Measurements from ENCODE around the gene NBEA. TPM values are rescaled to one million over a fixed set of nuclear protein-coding genes. Genes with fewer than 3 reads are reported as not detected.
"Not testable (repeated sequence)": the region's sequence is repeated elsewhere in the genome, so short reads cannot be mapped to it uniquely, and the experiment has no call there.

Gene NBEA
- total RNA-seq, 1 experiment from 2014 or later = 1.6 TPM

DNA sequence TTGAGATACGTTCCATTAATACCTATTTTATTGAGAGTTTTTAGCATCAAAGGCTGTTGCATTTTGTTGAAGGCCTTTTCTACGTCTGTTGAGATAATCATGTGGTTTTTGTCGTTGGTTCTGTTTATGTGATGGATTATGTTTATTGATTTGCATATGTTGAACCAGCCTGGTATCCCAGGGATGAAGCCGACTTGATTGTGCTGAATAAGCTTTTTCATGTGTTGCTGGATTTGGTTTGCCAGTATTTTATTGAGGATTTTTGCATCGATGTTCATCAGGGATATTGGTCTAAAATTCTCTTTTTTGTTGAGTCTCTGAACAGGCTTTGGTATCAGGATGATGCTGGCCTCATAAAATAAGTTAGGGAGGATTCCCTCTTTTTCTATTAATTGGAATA is 43.1 kb downstream of the NBEA start:
- not testable (repeated sequence) for H3K36me3 ChIP-seq, H3K27ac ChIP-seq

DNA sequence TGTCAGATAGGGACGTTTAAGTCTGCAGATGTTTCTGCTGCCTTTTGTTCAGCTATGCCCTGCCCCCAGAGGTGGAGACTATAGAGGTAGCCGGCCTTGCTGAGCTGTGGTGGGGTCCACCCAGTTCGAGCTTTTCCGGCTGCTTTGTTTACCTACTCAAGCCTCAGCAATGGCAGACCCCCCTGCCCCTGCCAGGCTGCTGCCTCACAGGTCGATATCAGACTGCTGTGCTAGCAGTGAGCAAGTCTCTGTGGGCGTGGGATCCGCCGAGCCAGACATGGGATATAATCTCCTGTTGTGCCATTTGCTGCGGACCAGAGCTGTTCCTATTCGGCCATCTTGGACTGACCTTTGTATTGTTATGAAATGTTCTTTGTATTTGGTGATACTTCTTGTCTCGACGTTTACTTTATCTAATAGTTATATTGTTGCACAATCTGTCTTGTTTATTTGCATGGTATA is 46.3 kb downstream of the NBEA start:
- H3K9me3 ChIP-seq (replicated peaks) = no peaks in the 10 kb centered on the region
- H3K27ac ChIP-seq = no peak overlapping the region
- H3K36me3 ChIP-seq = no peaks in the 10 kb centered on the region
- no peaks in the 10 kb centered on the region for H3K27me3 ChIP-seq (replicated peaks)
- DNase-seq (ENCODE audit: low read depth in 1 of 2, low spot score in 2 of 2) = no peak
- H3K4me3 ChIP-seq = no peak overlapping the region
- no peaks in the 10 kb centered on the region for H3K4me1 ChIP-seq (replicated peaks)

More for the DNA sequence above, 43.1 kb downstream of the NBEA start:
- not testable (repeated sequence) for H3K27me3 ChIP-seq (replicated peaks); H3K4me3 ChIP-seq; H3K4me1 ChIP-seq (replicated peaks); H3K9me3 ChIP-seq (replicated peaks); DNase-seq (ENCODE audit: low read depth in 1 of 2, low spot score in 2 of 2)

DNA sequence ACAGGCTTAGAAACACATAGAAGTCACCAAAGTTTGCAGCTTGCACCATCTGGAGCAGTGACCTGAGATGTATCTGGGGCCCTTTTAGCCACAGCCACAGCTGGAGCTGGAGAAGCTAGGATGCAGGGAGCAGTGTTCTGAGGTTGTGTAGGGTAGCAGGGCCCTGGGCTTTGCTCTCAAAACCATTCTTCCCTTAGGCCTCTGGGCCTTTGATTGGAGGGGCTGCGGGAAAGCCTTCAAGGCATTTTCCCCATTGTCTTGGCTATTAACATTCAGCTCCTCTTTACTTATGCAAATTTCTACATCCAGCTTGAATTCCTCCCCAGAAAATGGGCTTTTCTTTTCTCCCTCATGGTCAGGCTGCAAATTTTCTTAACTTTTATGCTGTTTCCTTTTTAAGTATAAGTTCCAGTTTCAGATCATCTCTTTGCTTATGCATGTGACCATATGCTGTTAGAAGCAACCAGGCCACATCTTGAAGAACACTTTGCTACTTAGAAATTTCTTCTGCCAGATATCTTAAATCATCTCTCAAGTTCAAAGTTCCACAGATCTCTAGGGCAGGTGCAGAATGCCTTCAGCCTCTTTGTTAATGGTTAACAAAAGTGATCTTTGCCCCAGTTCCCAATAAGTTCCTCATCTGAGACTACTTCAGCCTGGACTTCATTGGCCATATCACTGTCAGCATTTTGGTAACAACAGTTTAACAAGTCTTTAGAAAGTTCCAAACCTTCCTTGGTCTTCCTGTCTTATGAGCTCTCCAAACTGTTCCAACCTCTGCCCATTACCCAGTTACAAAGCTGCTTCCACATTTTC is 48.5 kb downstream of the NBEA start:
- Histone ChIP-seq H3K27me3 (replicated peaks) (no peaks in the 10 kb centered on the region), H3K36me3 (no peaks in the 10 kb centered on the region), H3K9me3 (replicated peaks) (no peaks in the 10 kb centered on the region), H3K4me1 (replicated peaks) (no peaks in the 10 kb centered on the region), H3K27ac (no peak overlapping the region), H3K4me3 (no peak overlapping the region)
- DNase-seq (ENCODE audit: low read depth in 1 of 2, low spot score in 2 of 2) = no peak

DNA sequence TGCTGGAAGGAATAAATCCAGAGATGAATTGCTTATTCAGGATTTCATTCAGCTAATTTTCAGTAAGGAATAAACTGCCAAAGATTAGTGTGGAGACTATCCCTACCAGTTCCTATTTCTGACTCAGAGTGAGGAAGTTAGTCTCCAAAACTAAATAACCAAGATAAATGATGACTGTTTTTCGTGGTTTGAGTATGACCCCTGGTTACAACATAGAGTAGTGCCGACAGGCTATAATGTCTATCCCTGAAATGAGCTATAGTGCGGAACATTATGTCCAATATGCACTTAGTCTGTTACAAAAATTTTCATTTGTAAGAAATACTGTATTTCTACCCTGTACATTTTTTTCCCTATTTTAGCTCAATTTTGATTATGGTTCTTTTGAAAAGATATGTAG is 51.4 kb downstream of the NBEA start:
- Histone ChIP-seq H3K27ac (no peak overlapping the region), H3K27me3 (replicated peaks) (no peaks in the 10 kb centered on the region)
- no peak for DNase-seq (ENCODE audit: low read depth in 1 of 2, low spot score in 2 of 2)

DNA sequence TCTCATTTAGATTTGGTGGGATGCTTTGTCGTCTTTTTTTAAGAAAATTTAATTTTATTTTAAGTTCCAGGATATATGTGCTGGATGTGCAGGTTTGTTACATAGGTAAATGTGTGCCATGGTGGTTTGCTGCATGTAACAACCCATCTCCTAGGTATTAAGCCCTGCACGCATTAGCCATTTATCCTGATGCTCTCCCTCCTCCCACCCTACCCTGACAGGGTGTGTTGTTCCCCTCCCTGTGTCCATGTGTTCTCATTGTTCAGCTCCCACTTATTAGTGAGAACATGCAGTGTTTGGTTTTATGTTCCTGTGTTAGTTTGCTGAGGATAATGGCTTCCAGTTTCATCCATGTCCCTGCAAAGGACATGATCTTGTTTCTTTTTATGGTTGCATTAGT is 61.7 kb downstream of the NBEA start:
- H3K4me3 ChIP-seq; H3K27me3 ChIP-seq (replicated peaks); H3K4me1 ChIP-seq (replicated peaks); H3K9me3 ChIP-seq (replicated peaks); DNase-seq (ENCODE audit: low read depth in 1 of 2, low spot score in 2 of 2); H3K36me3 ChIP-seq; H3K27ac ChIP-seq: not testable (repeated sequence)

More for the DNA sequence above, 51.4 kb downstream of the NBEA start:
- Histone ChIP-seq H3K4me1 (replicated peaks) (no peaks in the 10 kb centered on the region), H3K4me3 (no peak overlapping the region), H3K36me3 (no peaks in the 10 kb centered on the region), H3K9me3 (replicated peaks) (no peaks in the 10 kb centered on the region)

DNA sequence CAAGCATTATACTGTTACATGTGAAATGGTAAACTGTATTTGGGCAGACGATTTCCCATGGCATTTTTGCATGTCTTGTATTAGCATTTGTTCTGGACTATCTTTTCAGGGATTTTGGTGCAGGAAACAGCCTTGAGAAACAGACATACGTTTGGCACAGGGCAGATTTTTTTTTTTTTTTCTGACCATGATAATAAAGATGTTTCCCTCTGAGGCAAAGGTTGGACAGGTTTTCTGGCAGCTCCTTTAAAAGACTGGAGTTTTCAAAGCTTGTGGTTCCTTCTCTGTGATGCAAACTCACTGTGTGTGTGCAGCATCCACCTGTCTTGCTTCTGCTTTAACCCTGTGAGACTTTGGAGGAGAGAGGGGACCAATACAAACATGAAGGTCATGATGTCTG is 63.0 kb downstream of the NBEA start:
- H3K9me3 ChIP-seq (replicated peaks) = no peaks in the 10 kb centered on the region
- H3K27me3 ChIP-seq (replicated peaks) = no peaks in the 10 kb centered on the region
- DNase-seq (ENCODE audit: low read depth in 1 of 2, low spot score in 2 of 2) = no peak
- no peaks in the 10 kb centered on the region for H3K36me3 ChIP-seq
- no peak overlapping the region for H3K27ac ChIP-seq
- H3K4me3 ChIP-seq = no peak overlapping the region
- no peaks in the 10 kb centered on the region for H3K4me1 ChIP-seq (replicated peaks)

DNA sequence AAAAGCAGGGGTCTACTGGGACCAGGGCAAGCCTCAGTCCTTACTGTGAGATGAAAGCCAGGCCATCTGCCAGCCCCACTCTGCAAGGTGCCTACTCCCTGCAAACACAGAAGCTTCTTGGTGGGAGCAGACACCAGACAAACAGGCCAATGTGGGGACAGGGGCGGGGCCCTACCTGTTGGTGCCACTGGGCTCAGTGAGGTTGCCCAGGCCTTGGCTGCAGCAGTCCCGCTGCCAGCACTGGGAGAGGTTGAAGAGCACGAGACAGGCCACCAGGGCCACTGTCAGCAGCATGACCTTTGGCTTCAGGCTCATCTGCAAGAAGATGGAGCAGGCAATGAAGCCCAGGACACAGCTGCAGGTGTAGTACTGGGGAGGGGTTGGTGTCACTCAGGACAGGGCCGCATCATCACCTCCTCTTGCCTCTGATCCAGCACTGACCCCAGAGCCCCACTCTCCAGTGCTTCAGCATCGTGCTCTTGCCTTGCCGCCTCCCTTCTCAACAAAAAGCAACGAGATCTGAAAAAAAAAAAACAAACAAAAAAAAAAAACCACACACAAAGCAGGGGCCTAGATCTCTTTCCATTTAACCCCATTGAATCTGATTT is 72.6 kb downstream of the NBEA start:
- H3K27ac ChIP-seq = no peak overlapping the region
- no peaks in the 10 kb centered on the region for H3K4me1 ChIP-seq (replicated peaks)
- no peak for DNase-seq (ENCODE audit: low read depth in 1 of 2, low spot score in 2 of 2)
- H3K4me3 ChIP-seq = no peak overlapping the region
- H3K9me3 ChIP-seq (replicated peaks) = no peaks in the 10 kb centered on the region
- no peaks in the 10 kb centered on the region for H3K36me3 ChIP-seq
- H3K27me3 ChIP-seq (replicated peaks) = no peaks in the 10 kb centered on the region

DNA sequence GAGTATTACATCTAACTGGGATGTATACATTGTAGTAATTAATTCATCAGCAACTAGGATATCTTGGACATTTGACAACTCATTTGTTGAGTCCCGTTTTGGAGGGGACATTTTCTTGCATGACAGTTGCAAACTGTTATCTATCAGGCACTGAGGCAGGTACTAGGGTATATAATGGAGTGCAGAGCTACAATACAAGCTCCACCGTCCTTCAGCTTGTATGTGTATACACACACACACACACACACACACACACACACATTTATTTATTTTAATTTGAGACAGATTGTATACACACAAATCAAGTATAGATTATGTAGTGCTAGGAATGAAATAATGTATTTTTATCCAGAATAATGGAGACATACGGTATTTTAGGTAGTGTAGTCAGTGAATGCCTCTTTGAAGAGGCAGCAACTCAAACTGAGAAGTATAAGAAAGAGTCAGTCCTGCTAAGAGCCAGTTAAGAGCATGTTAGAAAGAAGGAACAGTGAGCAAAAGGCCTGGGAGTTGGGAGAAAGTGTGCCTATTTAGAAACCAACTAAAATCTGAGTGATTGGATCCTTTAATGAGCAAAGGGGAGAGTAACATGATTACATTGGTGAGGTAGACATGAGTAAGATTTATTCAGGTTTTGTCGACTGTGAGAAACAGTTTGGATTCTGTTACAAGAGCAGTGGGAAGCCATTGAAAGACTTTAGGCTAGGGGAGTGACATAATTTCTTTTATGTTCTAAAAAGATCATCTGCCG is 74.5 kb downstream of the NBEA start:
- DNase-seq (ENCODE audit: low read depth in 1 of 2, low spot score in 2 of 2) = no peak
- no peaks in the 10 kb centered on the region for H3K27me3 ChIP-seq (replicated peaks)

DNA sequence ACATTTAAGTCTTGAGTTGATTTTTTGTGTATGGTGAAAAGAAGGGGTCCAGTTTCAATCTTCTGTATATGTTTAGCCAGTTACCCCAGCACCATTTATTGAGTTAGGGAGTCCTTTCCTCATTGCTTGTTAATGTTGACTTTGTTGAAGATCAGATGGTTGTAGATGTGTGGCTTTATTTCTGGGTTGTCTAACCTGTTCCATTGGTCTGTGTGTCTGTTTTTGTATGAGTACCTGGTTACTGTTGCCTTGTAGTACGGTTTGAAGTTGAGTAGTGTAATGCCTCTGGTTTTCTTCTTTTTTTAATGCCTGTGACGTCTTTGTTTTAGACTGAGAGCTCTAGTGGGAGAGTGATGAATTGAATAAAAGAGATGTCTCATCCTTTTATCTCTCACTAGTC is 83.2 kb downstream of the NBEA start:
- H3K4me3 ChIP-seq = no peak overlapping the region
- no peaks in the 10 kb centered on the region for H3K27me3 ChIP-seq (replicated peaks)
- no peak for DNase-seq (ENCODE audit: low read depth in 1 of 2, low spot score in 2 of 2)
- no peaks in the 10 kb centered on the region for H3K4me1 ChIP-seq (replicated peaks)
- no peaks in the 10 kb centered on the region for H3K9me3 ChIP-seq (replicated peaks)
- H3K27ac ChIP-seq = no peak overlapping the region
- H3K36me3 ChIP-seq = no peaks in the 10 kb centered on the region

More for the DNA sequence above, 74.5 kb downstream of the NBEA start:
- Histone ChIP-seq H3K36me3 (no peaks in the 10 kb centered on the region), H3K4me3 (no peak overlapping the region), H3K27ac (no peak overlapping the region), H3K4me1 (replicated peaks) (no peaks in the 10 kb centered on the region), H3K9me3 (replicated peaks) (no peaks in the 10 kb centered on the region)

DNA sequence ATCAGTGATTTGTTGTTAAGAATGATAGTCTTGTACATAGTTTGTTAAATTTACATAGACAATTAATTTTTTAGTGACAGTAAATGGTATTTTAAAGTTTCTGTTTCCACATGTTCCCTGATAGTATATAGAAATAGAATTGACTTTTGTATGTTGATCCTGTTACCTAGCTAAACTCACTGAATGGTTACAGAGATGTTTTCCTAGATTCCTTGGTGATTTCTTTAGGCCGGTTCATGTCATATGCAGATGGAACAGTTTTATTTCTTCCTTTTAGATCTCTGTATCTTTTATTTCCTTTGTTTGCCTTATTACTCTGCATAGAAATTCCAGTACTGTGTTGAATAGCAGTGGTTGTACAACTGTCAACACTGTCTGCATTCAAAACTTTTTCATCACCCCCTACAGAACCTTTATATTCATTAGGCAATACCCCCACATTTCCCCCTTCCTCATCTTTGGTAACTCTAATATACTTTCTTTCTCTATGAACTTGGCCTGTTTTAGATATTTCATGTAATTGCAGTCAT is 86.3 kb downstream of the NBEA start:
- no peak for DNase-seq (ENCODE audit: low read depth in 1 of 2, low spot score in 2 of 2)
- H3K27me3 ChIP-seq (replicated peaks) = no peaks in the 10 kb centered on the region
- H3K4me1 ChIP-seq (replicated peaks) = no peaks in the 10 kb centered on the region
- H3K9me3 ChIP-seq (replicated peaks) = no peaks in the 10 kb centered on the region
- no peak overlapping the region for H3K27ac ChIP-seq
- H3K4me3 ChIP-seq = no peak overlapping the region
- H3K36me3 ChIP-seq = no peaks in the 10 kb centered on the region

DNA sequence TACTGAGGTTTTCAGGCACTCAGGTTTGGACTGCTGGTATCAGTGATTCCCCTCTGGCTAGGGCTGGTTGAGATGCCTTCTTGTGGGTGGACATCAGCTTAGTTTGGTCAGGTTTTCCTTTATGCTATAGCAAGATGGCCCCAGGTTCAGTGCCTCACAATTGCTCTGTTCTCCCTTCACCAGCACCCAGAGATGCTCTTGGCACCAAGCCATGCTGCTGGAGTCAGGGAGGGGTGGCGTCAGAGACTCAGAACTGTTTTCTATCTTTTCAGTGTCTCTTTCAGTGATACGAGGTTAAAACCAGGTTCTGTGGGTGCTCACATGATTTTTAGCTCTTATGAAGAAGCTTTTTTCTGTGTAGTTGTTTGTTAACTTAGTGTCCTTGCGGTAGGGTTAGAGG is 96.9 kb downstream of the NBEA start:
- H3K27ac ChIP-seq = no peak overlapping the region
- no peaks in the 10 kb centered on the region for H3K4me1 ChIP-seq (replicated peaks)
- H3K36me3 ChIP-seq = no peaks in the 10 kb centered on the region
- no peaks in the 10 kb centered on the region for H3K27me3 ChIP-seq (replicated peaks)
- no peaks in the 10 kb centered on the region for H3K9me3 ChIP-seq (replicated peaks)
- no peak for DNase-seq (ENCODE audit: low read depth in 1 of 2, low spot score in 2 of 2)
- no peak overlapping the region for H3K4me3 ChIP-seq

DNA sequence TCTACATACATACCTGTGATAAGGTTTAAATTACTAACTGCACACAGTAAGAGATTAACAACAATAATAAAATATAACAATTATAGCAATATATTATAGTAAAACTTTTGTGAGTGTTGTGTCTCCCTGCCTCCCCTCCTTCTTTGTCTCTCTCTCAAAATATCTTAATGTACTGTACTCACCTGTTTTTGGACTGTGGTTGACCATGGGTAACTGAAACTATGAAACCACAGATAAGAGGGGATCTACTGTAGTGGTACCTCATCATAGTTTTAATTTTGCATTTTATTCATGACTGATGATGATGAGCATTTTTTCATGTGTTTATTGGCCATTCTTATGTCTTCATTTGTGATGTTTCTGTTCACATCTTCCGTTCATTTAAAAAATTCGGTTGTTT is 104.5 kb downstream of the NBEA start:
- Histone ChIP-seq H3K9me3 (replicated peaks) (no peaks in the 10 kb centered on the region), H3K4me3 (no peak overlapping the region), H3K27ac (no peak overlapping the region), H3K4me1 (replicated peaks) (no peaks in the 10 kb centered on the region), H3K36me3 (no peaks in the 10 kb centered on the region), H3K27me3 (replicated peaks) (no peaks in the 10 kb centered on the region)
- DNase-seq (ENCODE audit: low read depth in 1 of 2, low spot score in 2 of 2) = no peak

DNA sequence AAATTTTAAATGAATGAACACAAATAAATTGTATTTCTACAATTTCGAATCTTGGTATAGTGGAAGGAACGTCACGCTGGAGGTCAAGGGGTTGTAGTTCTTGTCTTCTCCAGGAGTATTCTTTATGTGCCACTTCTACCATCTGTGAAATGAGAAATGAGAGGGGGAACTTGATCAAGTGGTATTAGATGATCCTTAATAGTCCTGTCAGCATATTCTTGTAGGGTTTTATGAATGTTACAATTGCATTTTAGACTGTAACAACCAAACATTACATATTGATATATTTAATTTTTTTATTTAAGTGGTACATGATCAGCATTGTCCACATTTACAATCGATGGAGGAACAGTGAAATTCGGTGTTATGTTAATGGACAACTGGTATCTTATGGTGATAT is 113.6 kb downstream of the NBEA start:
- H3K4me1 ChIP-seq (replicated peaks) = no peaks in the 10 kb centered on the region
- no peak overlapping the region for H3K4me3 ChIP-seq
- H3K27me3 ChIP-seq (replicated peaks) = no peaks in the 10 kb centered on the region
- H3K27ac ChIP-seq = no peak overlapping the region
- no peaks in the 10 kb centered on the region for H3K9me3 ChIP-seq (replicated peaks)
- DNase-seq (ENCODE audit: low read depth in 1 of 2, low spot score in 2 of 2) = no peak
- H3K36me3 ChIP-seq = no peaks in the 10 kb centered on the region

DNA sequence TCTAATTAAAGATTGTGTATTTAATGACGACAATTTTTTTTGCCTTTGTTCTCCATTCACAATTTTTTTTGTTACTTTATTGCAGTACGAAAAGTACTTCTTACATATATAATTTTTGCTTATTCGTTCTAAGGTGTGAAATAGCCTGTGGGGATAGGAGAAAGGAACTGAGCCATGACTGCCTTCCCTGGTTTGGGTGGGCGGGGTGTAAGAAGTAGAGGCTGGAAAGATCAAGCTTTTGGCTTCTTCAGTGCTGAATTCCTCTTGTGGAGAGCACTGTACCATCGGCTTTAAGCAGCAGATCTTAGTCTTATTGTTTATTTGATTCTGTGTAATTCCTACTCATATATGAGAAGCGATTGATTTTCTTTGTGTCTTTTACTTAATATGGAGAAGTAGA is 115.8 kb downstream of the NBEA start:
- Histone ChIP-seq H3K4me1 (replicated peaks) (no peaks in the 10 kb centered on the region), H3K4me3 (no peak overlapping the region), H3K27ac (no peak overlapping the region), H3K36me3 (no peaks in the 10 kb centered on the region), H3K27me3 (replicated peaks) (no peaks in the 10 kb centered on the region), H3K9me3 (replicated peaks) (no peaks in the 10 kb centered on the region)
- no peak for DNase-seq (ENCODE audit: low read depth in 1 of 2, low spot score in 2 of 2)

All from SJSA1 (cell line).